ENCODE data around the gene NPDC1. TPM values are rescaled to one million over a fixed set of nuclear protein-coding genes. Genes with fewer than 3 reads are reported as not detected.

Gene NPDC1
- total RNA-seq, 1 donor = 23.8 TPM

- H3K4me3 ChIP-seq (ENCODE audit: low read depth, low read length) = no peak overlapping the region
- TF ChIP-seq, protein P1, sequence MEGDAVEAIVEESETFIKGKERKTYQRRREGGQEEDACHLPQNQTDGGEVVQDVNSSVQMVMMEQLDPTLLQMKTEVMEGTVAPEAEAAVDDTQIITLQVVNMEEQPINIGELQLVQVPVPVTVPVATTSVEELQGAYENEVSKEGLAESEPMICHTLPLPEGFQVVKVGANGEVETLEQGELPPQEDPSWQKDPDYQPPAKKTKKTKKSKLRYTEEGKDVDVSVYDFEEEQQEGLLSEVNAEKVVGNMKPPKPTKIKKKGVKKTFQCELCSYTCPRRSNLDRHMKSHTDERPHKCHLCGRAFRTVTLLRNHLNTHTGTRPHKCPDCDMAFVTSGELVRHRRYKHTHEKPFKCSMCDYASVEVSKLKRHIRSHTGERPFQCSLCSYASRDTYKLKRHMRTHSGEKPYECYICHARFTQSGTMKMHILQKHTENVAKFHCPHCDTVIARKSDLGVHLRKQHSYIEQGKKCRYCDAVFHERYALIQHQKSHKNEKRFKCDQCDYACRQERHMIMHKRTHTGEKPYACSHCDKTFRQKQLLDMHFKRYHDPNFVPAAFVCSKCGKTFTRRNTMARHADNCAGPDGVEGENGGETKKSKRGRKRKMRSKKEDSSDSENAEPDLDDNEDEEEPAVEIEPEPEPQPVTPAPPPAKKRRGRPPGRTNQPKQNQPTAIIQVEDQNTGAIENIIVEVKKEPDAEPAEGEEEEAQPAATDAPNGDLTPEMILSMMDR (IDR thresholded peaks at IDR 0.05; ENCODE audit: insufficient read depth, low read length) = no peak
- no peak for DNase-seq (ENCODE audit: low read depth)
Observed at GRCh38 chr9:137023583-137023991, 22.4 kb downstream of the NPDC1 start.

- no peak overlapping the region for H3K4me3 ChIP-seq (ENCODE audit: low read depth, low read length)
- DNase-seq (ENCODE audit: low read depth) = no peak
- TF ChIP-seq, protein P1 (IDR thresholded peaks at IDR 0.05; ENCODE audit: insufficient read depth, low read length) = no peak
Observed at GRCh38 chr9:137023157-137023556, 22.8 kb downstream of the NPDC1 start.

GRCh38 chr9:137022662-137023008 is 23.3 kb downstream of the NPDC1 start:
- H3K4me3 ChIP-seq (ENCODE audit: low read depth, low read length) = no peak overlapping the region
- no peak for DNase-seq (ENCODE audit: low read depth)
- TF ChIP-seq, protein P1 (IDR thresholded peaks at IDR 0.05; ENCODE audit: insufficient read depth, low read length) = no peak

GRCh38 chr9:137021979-137022661 is 23.9 kb downstream of the NPDC1 start:
- DNase-seq (ENCODE audit: low read depth) = peak; percentile 34

DNA sequence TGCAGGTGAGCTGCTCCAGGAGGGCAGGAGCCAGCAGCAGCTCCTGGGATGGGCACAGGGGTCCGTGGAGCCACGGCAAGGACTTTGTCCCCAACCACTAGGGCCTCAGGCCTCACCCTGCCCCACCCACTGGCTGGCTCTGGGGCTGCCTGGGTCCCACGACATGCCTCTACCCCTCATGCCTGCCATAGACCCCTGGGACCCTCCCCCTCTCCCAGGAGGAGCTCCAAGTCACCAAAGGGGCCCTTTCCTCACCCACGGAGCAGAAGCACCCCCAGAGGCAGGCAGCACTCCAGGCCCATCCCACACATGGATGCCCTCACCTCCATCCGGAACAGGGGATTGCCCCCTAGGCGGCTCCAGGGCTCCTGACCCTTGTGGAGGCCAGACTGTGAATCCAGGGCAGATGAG is 24.4 kb downstream of the NPDC1 start:
- DNase-seq (ENCODE audit: low read depth) = no peak
- TF ChIP-seq, protein P1 (IDR thresholded peaks at IDR 0.05; ENCODE audit: insufficient read depth, low read length) = no peak
- no peak overlapping the region for H3K4me3 ChIP-seq (ENCODE audit: low read depth, low read length)

More at GRCh38 chr9:137021979-137022661, 23.9 kb downstream of the NPDC1 start:
- TF ChIP-seq, protein P1 (IDR thresholded peaks at IDR 0.05; ENCODE audit: insufficient read depth, low read length) = no peak
- no peak overlapping the region for H3K4me3 ChIP-seq (ENCODE audit: low read depth, low read length)

- DNase-seq (ENCODE audit: low read depth) = no peak
- TF ChIP-seq, protein P1 (IDR thresholded peaks at IDR 0.05; ENCODE audit: insufficient read depth, low read length) = no peak
- no peak overlapping the region for H3K4me3 ChIP-seq (ENCODE audit: low read depth, low read length)
Observed at GRCh38 chr9:137020771-137021567, 25.0 kb downstream of the NPDC1 start.

Measured in fibroblast of the aortic adventitia (primary cell).